Panc1 (cell line): ENCODE measurements around the gene BLCAP. TPM values are rescaled to one million over a fixed set of nuclear protein-coding genes. Genes with fewer than 3 reads are reported as not detected.

Experiments
- ATAC-seq: fragments of 200-7000 bp; cut with Tn5 transposase; 2 replicates; pipeline ENCODE4 v1.9.1; 2020; ENCODE audit warnings: mild to moderate bottlenecking, moderate library complexity
- BruUV-seq: library from RNA; stranded (reverse); fragments of 400-500 nt; replicated peaks from 2 replicates; lab custom pipeline; 2021; lab: Mats Ljungman, UMichigan
- CTCF ChIA-PET: fragments of 300-600 bp; sonication (Branson Sonifier 250); formaldehyde crosslinking; loops from one replicate; lab custom pipeline; 2022; ENCODE audit warnings: antibody characterized with exemption; lab: Charles Lee
- POLR2A ChIA-PET: fragments of 300-600 bp; sonication (Branson Sonifier 250); formaldehyde crosslinking; loops from one replicate; lab custom pipeline; 2022; ENCODE audit warnings: antibody characterized with exemption; lab: Charles Lee
- DNase-seq: peaks from one replicate; pipeline ENCODE4 v3.0.0-alpha.2; 2010; ENCODE audit warnings: low read depth, low spot score
- H3K27ac ChIP-seq: 2 replicates; pipeline ENCODE4 v1.5.1; 2011; ENCODE audit warnings: mild to moderate bottlenecking, low read length, inconsistent platforms
- H3K27me3 ChIP-seq: fragments of 200-500 bp; sonication (Bioruptor generic); 2 replicates; pipeline ENCODE4 v1.6.0; 2014; ENCODE audit warnings: low read length, inconsistent platforms; ENCODE audit not compliant: control insufficient read depth, insufficient read depth
- H3K36me3 ChIP-seq: fragments of 200-500 bp; sonication (Bioruptor generic); 2 replicates; pipeline ENCODE4 v1.5.1; 2014; ENCODE audit warnings: inconsistent platforms, mild to moderate bottlenecking, low read length, moderate library complexity; ENCODE audit not compliant: control insufficient read depth, insufficient read depth
- H3K4me1 ChIP-seq: 2 replicates; pipeline ENCODE4 v1.5.1; 2011; ENCODE audit warnings: inconsistent platforms, mild to moderate bottlenecking, low read length, moderate library complexity; ENCODE audit not compliant: control insufficient read depth, insufficient read depth
- H3K4me3 ChIP-seq, 2 experiments: 2 replicates each; pipeline ENCODE4 v1.5.1; 2011 to 2012; ENCODE audit warnings: low read depth in 2 of 2, low read length in 2 of 2, mild to moderate bottlenecking in 2 of 2, inconsistent platforms in 1 of 2, moderate library complexity in 1 of 2
- H3K9me3 ChIP-seq: fragments of 200-500 bp; sonication (Bioruptor generic); 2 replicates; pipeline ENCODE4 v1.5.1; 2014; ENCODE audit warnings: low read depth, mild to moderate bottlenecking, inconsistent platforms, low read length, moderate library complexity; ENCODE audit not compliant: control insufficient read depth, insufficient read depth
- POLR2AphosphoS5 ChIP-seq: IDR thresholded peaks from 2 replicates; pipeline ENCODE4 v1.6.1; 2012; ENCODE audit warnings: mild to moderate bottlenecking, low read depth, low read length, moderate library complexity
- SIN3A ChIP-seq: IDR thresholded peaks from 2 replicates; pipeline ENCODE4 v1.6.1; 2012; ENCODE audit warnings: low read depth, mild to moderate bottlenecking, low read length, moderate library complexity, borderline replicate concordance; ENCODE audit not compliant: insufficient read depth
- TCF7L2 ChIP-seq: IDR thresholded peaks from 2 replicates; pipeline ENCODE4 v1.6.1; 2011; ENCODE audit warnings: mild to moderate bottlenecking, low read depth, low read length, inconsistent platforms
- in situ Hi-C: cut with HindIII; loops from 2 replicates; pipeline ENCODE4 v1.10.0; 2016; ENCODE audit warnings: low sequenced_read_pairs, low pct_unique_long_range_greater_than_20kb
- intact Hi-C: fragments of 100-400 bp; cut with micrococcal nuclease; formaldehyde crosslinking; loops from one replicate; pipeline ENCODE4 v1.10.0; 2022; ENCODE audit not compliant: unreplicated experiment
- total RNA-seq: library from RNA; stranded (reverse); gene quantifications from one replicate; pipeline ENCODE4 v1.2.1, GENCODE V29; 2021; ENCODE audit not compliant: unreplicated experiment
- TF ChIP-seq, protein P1 (sequence below): fragments of 450-650 bp; IDR thresholded peaks from 2 replicates; pipeline ENCODE4 v1.5.1; 2017; ENCODE audit warnings: mild to moderate bottlenecking
- TF ChIP-seq, protein P2 (sequence below), 2 experiments: IDR thresholded peaks; 2 replicates each; pipeline ENCODE4 v1.6.1; 2011 to 2012; ENCODE audit warnings: low read depth in 2 of 2, control low read depth in 1 of 2, low read length in 1 of 2, mild to moderate bottlenecking in 1 of 2, moderate library complexity in 1 of 2; ENCODE audit not compliant: insufficient read depth in 1 of 2

The BLCAP gene
- total RNA-seq, 1 experiment from 2014 or later, result 50.1 TPM

DNA sequence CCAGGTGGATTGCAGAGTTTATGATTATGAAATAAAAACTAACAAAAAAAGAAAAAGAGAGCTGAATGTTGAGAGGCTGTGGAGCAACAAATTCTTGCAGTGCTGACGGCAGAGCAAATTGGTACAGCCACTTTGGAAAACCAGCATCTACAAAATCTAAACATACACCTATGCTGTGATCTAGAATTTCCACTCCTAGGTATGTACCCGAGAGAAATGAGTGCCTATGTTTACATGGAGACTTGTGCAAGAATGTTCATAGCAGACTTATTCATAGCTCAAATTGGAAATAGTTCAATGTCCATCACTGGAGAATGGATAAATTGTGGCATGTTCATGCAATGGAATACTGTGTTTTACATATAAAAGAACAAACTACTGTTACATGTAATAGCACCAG is 3.0 kb upstream of the BLCAP start:
- no TSS peak for BruUV-seq
- POLR2A ChIA-PET, result interaction anchor here (0.6 kb wide), 1 partner anchor 252 kb away, joined by 3 read pairs; no protein-coding TSS in a partner anchor
- in situ Hi-C loops, result no loop called here

DNA sequence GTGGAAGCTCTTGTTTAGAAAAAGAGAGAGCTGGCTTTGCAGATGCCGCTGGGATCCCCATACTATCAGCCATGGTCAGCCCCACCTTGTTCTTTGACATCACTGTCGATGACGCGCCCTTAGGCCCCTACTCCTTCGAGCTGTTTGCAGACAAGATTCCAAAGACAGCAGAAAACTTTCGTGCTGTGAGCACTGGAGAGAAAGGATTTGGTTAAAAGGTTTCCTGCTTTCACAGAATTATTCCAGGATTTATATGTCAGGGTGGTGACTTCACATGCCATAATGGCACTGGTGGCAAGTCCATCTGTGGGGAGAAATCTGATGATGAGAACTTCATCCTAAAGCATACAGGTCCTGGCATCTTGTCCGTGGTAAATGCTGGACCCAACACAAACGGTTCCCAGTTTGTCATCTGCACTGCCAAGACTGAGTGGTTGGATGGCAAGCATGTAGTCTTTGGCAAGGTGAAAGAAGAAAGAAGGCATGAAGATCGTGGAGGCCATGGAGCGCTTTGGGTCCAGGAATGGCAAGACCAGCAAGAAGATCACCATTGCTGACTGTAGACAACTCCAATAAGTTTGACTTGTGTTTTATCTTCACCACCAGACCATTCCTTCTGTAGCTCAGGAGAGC is 2.4 kb upstream of the BLCAP start:
- ChIA-PET CTCF (interaction anchor here (0.6 kb wide), 1 partner anchor 1863 kb away, joined by 3 read pairs; no protein-coding TSS in a partner anchor), POLR2A (interaction anchor here (0.7 kb wide), 1 partner anchor 152 kb away, joined by 3 read pairs; no protein-coding TSS in a partner anchor)
- H3K4me1 ChIP-seq, result peaks cover 9% of the 10 kb centered on the region; the same call in 1 of the 2 replicates
- no peak overlapping the region for H3K27ac ChIP-seq
- intact Hi-C loops (loop anchor here (5.0 kb wide), 3 partner anchors 123 to 263 kb away; no protein-coding TSS in a partner anchor), in situ Hi-C loops (no loop called here)
- TF ChIP-seq POLR2AphosphoS5, result no peak
- no peak for TF ChIP-seq SIN3A
- TF ChIP-seq, protein P1, sequence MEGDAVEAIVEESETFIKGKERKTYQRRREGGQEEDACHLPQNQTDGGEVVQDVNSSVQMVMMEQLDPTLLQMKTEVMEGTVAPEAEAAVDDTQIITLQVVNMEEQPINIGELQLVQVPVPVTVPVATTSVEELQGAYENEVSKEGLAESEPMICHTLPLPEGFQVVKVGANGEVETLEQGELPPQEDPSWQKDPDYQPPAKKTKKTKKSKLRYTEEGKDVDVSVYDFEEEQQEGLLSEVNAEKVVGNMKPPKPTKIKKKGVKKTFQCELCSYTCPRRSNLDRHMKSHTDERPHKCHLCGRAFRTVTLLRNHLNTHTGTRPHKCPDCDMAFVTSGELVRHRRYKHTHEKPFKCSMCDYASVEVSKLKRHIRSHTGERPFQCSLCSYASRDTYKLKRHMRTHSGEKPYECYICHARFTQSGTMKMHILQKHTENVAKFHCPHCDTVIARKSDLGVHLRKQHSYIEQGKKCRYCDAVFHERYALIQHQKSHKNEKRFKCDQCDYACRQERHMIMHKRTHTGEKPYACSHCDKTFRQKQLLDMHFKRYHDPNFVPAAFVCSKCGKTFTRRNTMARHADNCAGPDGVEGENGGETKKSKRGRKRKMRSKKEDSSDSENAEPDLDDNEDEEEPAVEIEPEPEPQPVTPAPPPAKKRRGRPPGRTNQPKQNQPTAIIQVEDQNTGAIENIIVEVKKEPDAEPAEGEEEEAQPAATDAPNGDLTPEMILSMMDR, result no peak
- TF ChIP-seq, protein P2, sequence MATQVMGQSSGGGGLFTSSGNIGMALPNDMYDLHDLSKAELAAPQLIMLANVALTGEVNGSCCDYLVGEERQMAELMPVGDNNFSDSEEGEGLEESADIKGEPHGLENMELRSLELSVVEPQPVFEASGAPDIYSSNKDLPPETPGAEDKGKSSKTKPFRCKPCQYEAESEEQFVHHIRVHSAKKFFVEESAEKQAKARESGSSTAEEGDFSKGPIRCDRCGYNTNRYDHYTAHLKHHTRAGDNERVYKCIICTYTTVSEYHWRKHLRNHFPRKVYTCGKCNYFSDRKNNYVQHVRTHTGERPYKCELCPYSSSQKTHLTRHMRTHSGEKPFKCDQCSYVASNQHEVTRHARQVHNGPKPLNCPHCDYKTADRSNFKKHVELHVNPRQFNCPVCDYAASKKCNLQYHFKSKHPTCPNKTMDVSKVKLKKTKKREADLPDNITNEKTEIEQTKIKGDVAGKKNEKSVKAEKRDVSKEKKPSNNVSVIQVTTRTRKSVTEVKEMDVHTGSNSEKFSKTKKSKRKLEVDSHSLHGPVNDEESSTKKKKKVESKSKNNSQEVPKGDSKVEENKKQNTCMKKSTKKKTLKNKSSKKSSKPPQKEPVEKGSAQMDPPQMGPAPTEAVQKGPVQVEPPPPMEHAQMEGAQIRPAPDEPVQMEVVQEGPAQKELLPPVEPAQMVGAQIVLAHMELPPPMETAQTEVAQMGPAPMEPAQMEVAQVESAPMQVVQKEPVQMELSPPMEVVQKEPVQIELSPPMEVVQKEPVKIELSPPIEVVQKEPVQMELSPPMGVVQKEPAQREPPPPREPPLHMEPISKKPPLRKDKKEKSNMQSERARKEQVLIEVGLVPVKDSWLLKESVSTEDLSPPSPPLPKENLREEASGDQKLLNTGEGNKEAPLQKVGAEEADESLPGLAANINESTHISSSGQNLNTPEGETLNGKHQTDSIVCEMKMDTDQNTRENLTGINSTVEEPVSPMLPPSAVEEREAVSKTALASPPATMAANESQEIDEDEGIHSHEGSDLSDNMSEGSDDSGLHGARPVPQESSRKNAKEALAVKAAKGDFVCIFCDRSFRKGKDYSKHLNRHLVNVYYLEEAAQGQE (IDR thresholded peaks at IDR 0.05; ENCODE audit: insufficient read depth in 1 of 2, low read depth in 2 of 2, low read length in 1 of 2), result no peak
- no peak for TF ChIP-seq TCF7L2
- no TSS peak for BruUV-seq
- no peak overlapping the region for H3K4me3 ChIP-seq
- DNase-seq (no peak), ATAC-seq (no peak)
- H3K9me3 ChIP-seq, result no peaks in the 10 kb centered on the region
- H3K27me3 ChIP-seq, result no peaks in the 10 kb centered on the region
- peaks cover 5% of the 10 kb centered on the region; the same call in 1 of the 2 replicates for H3K36me3 ChIP-seq

More for the DNA sequence above, 3.0 kb upstream of the BLCAP start:
- Histone ChIP-seq H3K9me3 (no peaks in the 10 kb centered on the region), H3K36me3 (peaks cover 5% of the 10 kb centered on the region; the same call in 1 of the 2 replicates), H3K27me3 (no peaks in the 10 kb centered on the region), H3K4me1 (peaks cover 9% of the 10 kb centered on the region; the same call in 1 of the 2 replicates), H3K27ac (no peak overlapping the region), H3K4me3 (no peak overlapping the region)
- DNase-seq (no peak), ATAC-seq (no peak)
- TF ChIP-seq POLR2AphosphoS5 (no peak), TCF7L2 (no peak), SIN3A (no peak)
- TF ChIP-seq, protein P2 (IDR thresholded peaks at IDR 0.05; ENCODE audit: insufficient read depth in 1 of 2, low read depth in 2 of 2, low read length in 1 of 2), result no peak
- TF ChIP-seq, protein P1, result no peak
- CTCF ChIA-PET, result interaction anchor here (0.6 kb wide), 1 partner anchor 1862 kb away, joined by 3 read pairs; no protein-coding TSS in a partner anchor
- intact Hi-C loops, result loop anchor here (5.0 kb wide), 2 partner anchors 248 to 263 kb away; no protein-coding TSS in a partner anchor
